Neuronal stem cell (in vitro differentiated cells): ENCODE measurements around the gene VWA5B1.

Experiments used
- DNase-seq: peaks from one replicate; pipeline ENCODE4 v3.0.0-alpha.2; 2013; ENCODE audit warnings: low spot score
- H2AFZ ChIP-seq: one replicate; pipeline ENCODE4 v1.6.1; 2013; ENCODE audit warnings: mild to moderate bottlenecking, low read length, inconsistent platforms
- H2AK5ac ChIP-seq: 2 replicates; pipeline ENCODE4 v1.6.1; 2013; ENCODE audit warnings: low read depth, mild to moderate bottlenecking, inconsistent platforms, low read length, moderate library complexity, mixed read lengths
- H2BK120ac ChIP-seq: 2 replicates; pipeline ENCODE4 v1.6.1; 2013; ENCODE audit warnings: low read depth, mild to moderate bottlenecking, inconsistent platforms, low read length, moderate library complexity, mixed read lengths
- H2BK12ac ChIP-seq: one replicate; pipeline ENCODE4 v1.6.1; 2013; ENCODE audit warnings: low read length, inconsistent platforms
- H2BK15ac ChIP-seq: 2 replicates; pipeline ENCODE4 v1.6.1; 2013; ENCODE audit warnings: mild to moderate bottlenecking, low read length, inconsistent platforms, mixed read lengths
- H2BK5ac ChIP-seq: one replicate; pipeline ENCODE4 v1.6.1; 2013; ENCODE audit warnings: inconsistent platforms, mild to moderate bottlenecking, low read length, moderate library complexity
- H3K14ac ChIP-seq: one replicate; pipeline ENCODE4 v1.6.1; 2013; ENCODE audit warnings: low read length, inconsistent platforms
- H3K18ac ChIP-seq: 2 replicates; pipeline ENCODE4 v1.6.1; 2013; ENCODE audit warnings: low read length, inconsistent platforms
- H3K23ac ChIP-seq: 2 replicates; pipeline ENCODE4 v1.6.1; 2013; ENCODE audit warnings: low read depth, mild to moderate bottlenecking, mixed read lengths, low read length, inconsistent platforms; ENCODE audit not compliant: poor library complexity
- H3K27ac ChIP-seq: replicated peaks from 3 replicates; pipeline ENCODE4 v1.5.1; 2013; ENCODE audit warnings: low read length, inconsistent platforms
- H3K27me3 ChIP-seq, 3 experiments: 2 replicates each; pipeline ENCODE4 v1.6.1; 2013; ENCODE audit warnings: low read length in 3 of 3, mild to moderate bottlenecking in 2 of 3, inconsistent platforms in 1 of 3, low read depth in 1 of 3, mixed read lengths in 1 of 3, moderate library complexity in 1 of 3; ENCODE audit not compliant: control insufficient read depth in 3 of 3, insufficient read depth in 3 of 3
- H3K36me3 ChIP-seq, 2 donors: replicated peaks in 1 of 2; 2 replicates each; pipeline ENCODE4 v1.6.1; 2013; ENCODE audit warnings: low read length in 2 of 2; ENCODE audit not compliant: control insufficient read depth in 2 of 2, insufficient read depth in 2 of 2
- H3K4ac ChIP-seq: 2 replicates; pipeline ENCODE4 v1.6.1; 2013; ENCODE audit warnings: inconsistent platforms, mild to moderate bottlenecking, low read length, moderate library complexity
- H3K4me1 ChIP-seq, 2 donors: 1 replicate in 1 of 2; 2 replicates in 1 of 2; pipeline ENCODE4 v1.6.1; 2013; ENCODE audit warnings: low read length in 2 of 2, low read depth in 1 of 2; ENCODE audit not compliant: control insufficient read depth in 2 of 2, insufficient read depth in 1 of 2
- H3K4me2 ChIP-seq: one replicate; pipeline ENCODE4 v1.6.1; 2013; ENCODE audit warnings: mild to moderate bottlenecking, low read length, inconsistent platforms; ENCODE audit not compliant: insufficient read depth, poor library complexity, severe bottlenecking
- H3K4me3 ChIP-seq, 2 donors: 2 replicates each; pipeline ENCODE4 v1.5.1; 2013; ENCODE audit warnings: low read length in 2 of 2, mild to moderate bottlenecking in 2 of 2, inconsistent platforms in 1 of 2, moderate library complexity in 1 of 2
- H3K79me1 ChIP-seq: one replicate; pipeline ENCODE4 v1.6.1; 2013; ENCODE audit warnings: low read depth, mild to moderate bottlenecking, inconsistent platforms, low read length, moderate library complexity
- H3K9ac ChIP-seq: one replicate; pipeline ENCODE4 v1.6.1; 2013; ENCODE audit warnings: mild to moderate bottlenecking, low read depth, low read length, inconsistent platforms; ENCODE audit not compliant: poor library complexity
- H3K9me3 ChIP-seq, 2 donors: replicated peaks in 1 of 2; 2 replicates each; pipeline versions ENCODE3 to v1.6.1; 2013; ENCODE audit warnings: low read length in 2 of 2, mild to moderate bottlenecking in 2 of 2, inconsistent platforms in 1 of 2, low read depth in 1 of 2, mixed read lengths in 1 of 2, moderate library complexity in 1 of 2; ENCODE audit not compliant: control insufficient read depth in 2 of 2, insufficient read depth in 1 of 2
- H4K8ac ChIP-seq: one replicate; pipeline ENCODE4 v1.6.1; 2013; ENCODE audit warnings: low read depth, mild to moderate bottlenecking, inconsistent platforms, low read length, moderate library complexity
- H4K91ac ChIP-seq: one replicate; pipeline ENCODE4 v1.6.1; 2013; ENCODE audit warnings: low read length, low read depth, mild to moderate bottlenecking, inconsistent platforms; ENCODE audit not compliant: poor library complexity
- WGBS, 2 donors: extraction: QIAGEN DNeasy Blood & Tissue Kit; methylation state at CpG; one replicate each; pipeline ENCODE4 v1.1.7; 2013; ENCODE audit warnings: missing lambda C conversion rate in 2 of 2, mixed read lengths in 1 of 2; ENCODE audit not compliant: insufficient read length in 2 of 2, insufficient replicate concordance in 1 of 2; ENCODE audit errors: extremely low coverage in 2 of 2; 5-methylcytosine and 5-hydroxymethylcytosine counted together

VWA5B1 gene

GRCh38 chr1:20366463-20367115, 75.9 kb downstream of the VWA5B1 start:
- H2BK5ac ChIP-seq = no peak overlapping the region

GRCh38 chr1:20367116-20367585, 76.5 kb downstream of the VWA5B1 start:
- H3K36me3 ChIP-seq = no peaks in the 10 kb centered on the region
- H3K4me3 ChIP-seq = peak overlapping the region in 1 of 2 donors; percentile 82
- H3K79me1 ChIP-seq = no peaks in the 10 kb centered on the region
- H2BK120ac ChIP-seq = no peak overlapping the region
- H4K8ac ChIP-seq = no peak overlapping the region
- peak overlapping the region; percentile 30 for H2BK15ac ChIP-seq
- no peak overlapping the region for H2BK5ac ChIP-seq
- peaks cover 4 to 71% (median 43%) of the 10 kb centered on the region in 3 experiments for H3K27me3 ChIP-seq
- H3K9me3 ChIP-seq = no peaks in the 10 kb centered on the region
- no CpG with 5 or more reads among the region's 11 CpGs for WGBS, 2 donors
- peak overlapping the region; percentile 93 for H3K4me2 ChIP-seq
- no peak overlapping the region for H3K27ac ChIP-seq
- H3K4me1 ChIP-seq = peaks cover 0 to 3% of the 10 kb centered on the region in 2 donors
- H2AK5ac ChIP-seq = no peak overlapping the region
- DNase-seq = no peak
- H3K4ac ChIP-seq = no peak overlapping the region
- H3K9ac ChIP-seq = no peak overlapping the region
- H2AFZ ChIP-seq = peak overlapping the region; percentile 83
- H3K18ac ChIP-seq = peak overlapping the region; percentile 90
- H3K23ac ChIP-seq = peak overlapping the region; percentile 51
- no peak overlapping the region for H3K14ac ChIP-seq
- H4K91ac ChIP-seq = no peak overlapping the region
- no peak overlapping the region for H2BK12ac ChIP-seq

More at GRCh38 chr1:20366463-20367115, 75.9 kb downstream of the VWA5B1 start:
- H3K27ac ChIP-seq = no peak overlapping the region
- WGBS, 2 donors = no CpG with 5 or more reads among the region's 70 CpGs
- peak overlapping the region; percentile 24 to 82 for H3K4me3 ChIP-seq
- H3K9me3 ChIP-seq = no peaks in the 10 kb centered on the region
- H2AK5ac ChIP-seq = peak overlapping the region; percentile 32
- H3K4me1 ChIP-seq = peaks cover 0 to 3% of the 10 kb centered on the region in 2 donors
- H3K23ac ChIP-seq = peak overlapping the region; percentile 51
- peak overlapping the region; percentile 30 for H2BK15ac ChIP-seq
- peak overlapping the region; percentile 47 for H3K9ac ChIP-seq
- no peak for DNase-seq
- H4K91ac ChIP-seq = no peak overlapping the region
- peaks cover 4 to 69% (median 43%) of the 10 kb centered on the region in 3 experiments for H3K27me3 ChIP-seq
- no peak overlapping the region for H2BK12ac ChIP-seq
- no peak overlapping the region for H3K4ac ChIP-seq
- H4K8ac ChIP-seq = no peak overlapping the region
- no peaks in the 10 kb centered on the region for H3K36me3 ChIP-seq
- H3K14ac ChIP-seq = no peak overlapping the region
- H2AFZ ChIP-seq = peak overlapping the region; percentile 83
- peak overlapping the region; percentile 93 for H3K4me2 ChIP-seq
- no peaks in the 10 kb centered on the region for H3K79me1 ChIP-seq
- H2BK120ac ChIP-seq = peak overlapping the region; percentile 33
- H3K18ac ChIP-seq = peak overlapping the region; percentile 90

GRCh38 chr1:20367626-20368025, 77.0 kb downstream of the VWA5B1 start:
- H3K79me1 ChIP-seq = no peaks in the 10 kb centered on the region
- H3K9ac ChIP-seq = no peak overlapping the region
- H3K27ac ChIP-seq = no peak overlapping the region
- H2AFZ ChIP-seq = no peak overlapping the region
- DNase-seq = no peak
- H4K91ac ChIP-seq = no peak overlapping the region
- H2BK15ac ChIP-seq = no peak overlapping the region
- no peak overlapping the region for H3K4ac ChIP-seq
- no peaks in the 10 kb centered on the region for H3K36me3 ChIP-seq
- H3K14ac ChIP-seq = no peak overlapping the region
- no peak overlapping the region for H3K4me2 ChIP-seq
- peaks cover 4 to 71% (median 43%) of the 10 kb centered on the region in 3 experiments for H3K27me3 ChIP-seq
- H2BK12ac ChIP-seq = no peak overlapping the region
- H2BK120ac ChIP-seq = no peak overlapping the region
- no peak overlapping the region for H3K18ac ChIP-seq
- no peak overlapping the region for H2AK5ac ChIP-seq
- WGBS, 2 donors = no CpG with 5 or more reads among the region's 10 CpGs
- H3K4me1 ChIP-seq = peaks cover 0 to 3% of the 10 kb centered on the region in 2 donors
- H3K23ac ChIP-seq = no peak overlapping the region
- H3K9me3 ChIP-seq = no peaks in the 10 kb centered on the region
- H4K8ac ChIP-seq = no peak overlapping the region
- H2BK5ac ChIP-seq = no peak overlapping the region
- H3K4me3 ChIP-seq = no peak overlapping the region

GRCh38 chr1:20368866-20369470, 78.3 kb downstream of the VWA5B1 start:
- no peak overlapping the region for H2BK15ac ChIP-seq
- no peak overlapping the region for H4K8ac ChIP-seq
- H2BK120ac ChIP-seq = no peak overlapping the region
- H3K27ac ChIP-seq = no peak overlapping the region
- H3K9ac ChIP-seq = no peak overlapping the region
- no peaks in the 10 kb centered on the region for H3K36me3 ChIP-seq
- no CpG with 5 or more reads among the region's 7 CpGs for WGBS, 2 donors
- no peaks in the 10 kb centered on the region for H3K79me1 ChIP-seq
- peaks cover 4 to 67% (median 43%) of the 10 kb centered on the region in 3 experiments for H3K27me3 ChIP-seq
- no peak overlapping the region for H3K4me3 ChIP-seq
- no peaks in the 10 kb centered on the region for H3K9me3 ChIP-seq
- no peak overlapping the region for H3K14ac ChIP-seq
- DNase-seq = no peak
- no peak overlapping the region for H3K4ac ChIP-seq
- no peak overlapping the region for H2BK12ac ChIP-seq
- H2AFZ ChIP-seq = no peak overlapping the region
- H2BK5ac ChIP-seq = no peak overlapping the region
- no peak overlapping the region for H4K91ac ChIP-seq
- peaks cover 0 to 5% of the 10 kb centered on the region in 2 donors for H3K4me1 ChIP-seq
- no peak overlapping the region for H3K18ac ChIP-seq
- H3K23ac ChIP-seq = no peak overlapping the region
- H3K4me2 ChIP-seq = no peak overlapping the region
- no peak overlapping the region for H2AK5ac ChIP-seq
